ENCODE results near the gene CELF1. TPM values are rescaled to one million over a fixed set of nuclear protein-coding genes. Genes with fewer than 3 reads are reported as not detected.

The CELF1 gene
- total RNA-seq, 1 experiment from 2014 or later: 157 TPM

DNA sequence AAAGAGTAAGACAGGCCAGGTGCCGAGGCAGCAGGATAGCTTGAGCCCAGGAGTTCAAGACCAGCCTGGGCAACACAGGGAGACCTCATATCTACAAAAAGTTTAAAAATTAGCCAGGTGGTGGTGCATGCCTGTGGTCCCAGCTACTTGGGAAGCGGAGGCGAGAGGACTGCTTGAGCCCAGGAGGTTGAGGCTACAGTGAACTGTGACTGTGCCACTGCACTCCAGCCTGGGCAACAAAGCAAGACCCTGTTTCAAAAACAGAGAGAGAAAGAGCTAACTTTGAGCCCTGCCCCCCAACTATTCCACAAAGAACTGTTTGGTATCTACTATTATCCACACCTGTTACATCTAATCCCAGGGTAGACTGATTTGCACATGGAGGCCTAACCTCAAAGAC lies 54.8 kb downstream of the CELF1 start:
- no peak for DNase-seq
- no TSS peak for BruUV-seq (replicated peaks)
- CTCF ChIA-PET: interaction anchor here (0.6 kb wide), 2 partner anchors 10 to 53 kb away, joined by 3 to 5 read pairs; no protein-coding TSS in a partner anchor
- Mint-ChIP-seq H3K27me3 (ENCODE audit: unreplicated experiment) (no peaks in the 10 kb centered on the region), H3K36me3 (ENCODE audit: insufficient read depth, unreplicated experiment) (peaks cover 2% of the 10 kb centered on the region), H3K27ac (ENCODE audit: unreplicated experiment) (no peak overlapping the region), H3K9me3 (ENCODE audit: low read depth, unreplicated experiment) (no peaks in the 10 kb centered on the region), H3K4me3 (ENCODE audit: low read depth, unreplicated experiment) (no peak overlapping the region), H3K4me1 (ENCODE audit: low read depth, unreplicated experiment) (no peaks in the 10 kb centered on the region)
- TF ChIP-seq, protein P1, sequence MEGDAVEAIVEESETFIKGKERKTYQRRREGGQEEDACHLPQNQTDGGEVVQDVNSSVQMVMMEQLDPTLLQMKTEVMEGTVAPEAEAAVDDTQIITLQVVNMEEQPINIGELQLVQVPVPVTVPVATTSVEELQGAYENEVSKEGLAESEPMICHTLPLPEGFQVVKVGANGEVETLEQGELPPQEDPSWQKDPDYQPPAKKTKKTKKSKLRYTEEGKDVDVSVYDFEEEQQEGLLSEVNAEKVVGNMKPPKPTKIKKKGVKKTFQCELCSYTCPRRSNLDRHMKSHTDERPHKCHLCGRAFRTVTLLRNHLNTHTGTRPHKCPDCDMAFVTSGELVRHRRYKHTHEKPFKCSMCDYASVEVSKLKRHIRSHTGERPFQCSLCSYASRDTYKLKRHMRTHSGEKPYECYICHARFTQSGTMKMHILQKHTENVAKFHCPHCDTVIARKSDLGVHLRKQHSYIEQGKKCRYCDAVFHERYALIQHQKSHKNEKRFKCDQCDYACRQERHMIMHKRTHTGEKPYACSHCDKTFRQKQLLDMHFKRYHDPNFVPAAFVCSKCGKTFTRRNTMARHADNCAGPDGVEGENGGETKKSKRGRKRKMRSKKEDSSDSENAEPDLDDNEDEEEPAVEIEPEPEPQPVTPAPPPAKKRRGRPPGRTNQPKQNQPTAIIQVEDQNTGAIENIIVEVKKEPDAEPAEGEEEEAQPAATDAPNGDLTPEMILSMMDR (IDR thresholded peaks at IDR 0.05; ENCODE audit: unreplicated experiment): no peak
- intact Hi-C loops (cut with micrococcal nuclease; ENCODE audit: unreplicated experiment): no loop called here

DNA sequence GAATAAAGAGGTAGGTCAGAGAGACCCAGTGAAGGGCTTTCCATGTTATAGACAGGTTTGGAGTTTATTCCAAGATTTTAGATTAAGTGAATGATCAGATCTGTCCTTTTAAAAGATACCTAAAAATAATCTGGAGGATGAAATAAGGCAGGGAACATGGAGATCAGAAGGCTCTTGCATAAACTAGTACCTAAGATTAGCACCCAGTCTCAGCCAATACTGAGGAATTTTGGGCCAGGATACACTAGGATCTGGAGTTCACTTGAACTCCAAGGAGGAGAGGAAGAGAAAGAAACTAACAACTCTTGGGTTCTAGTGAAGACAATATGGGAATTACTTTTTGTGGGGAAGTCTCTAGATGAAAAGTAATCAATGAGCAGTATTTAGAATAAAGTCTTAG lies 56.1 kb downstream of the CELF1 start:
- CTCF ChIA-PET: no interaction called here
- Mint-ChIP-seq H3K36me3 (ENCODE audit: insufficient read depth, unreplicated experiment) (peaks cover 6% of the 10 kb centered on the region), H3K27me3 (ENCODE audit: unreplicated experiment) (no peaks in the 10 kb centered on the region), H3K27ac (ENCODE audit: unreplicated experiment) (no peak overlapping the region), H3K4me3 (ENCODE audit: low read depth, unreplicated experiment) (no peak overlapping the region), H3K4me1 (ENCODE audit: low read depth, unreplicated experiment) (no peaks in the 10 kb centered on the region), H3K9me3 (ENCODE audit: low read depth, unreplicated experiment) (no peaks in the 10 kb centered on the region)
- intact Hi-C loops (cut with micrococcal nuclease; ENCODE audit: unreplicated experiment): no loop called here
- TF ChIP-seq, protein P1 (IDR thresholded peaks at IDR 0.05; ENCODE audit: unreplicated experiment): no peak
- DNase-seq: no peak
- BruUV-seq (replicated peaks): no TSS peak

DNA sequence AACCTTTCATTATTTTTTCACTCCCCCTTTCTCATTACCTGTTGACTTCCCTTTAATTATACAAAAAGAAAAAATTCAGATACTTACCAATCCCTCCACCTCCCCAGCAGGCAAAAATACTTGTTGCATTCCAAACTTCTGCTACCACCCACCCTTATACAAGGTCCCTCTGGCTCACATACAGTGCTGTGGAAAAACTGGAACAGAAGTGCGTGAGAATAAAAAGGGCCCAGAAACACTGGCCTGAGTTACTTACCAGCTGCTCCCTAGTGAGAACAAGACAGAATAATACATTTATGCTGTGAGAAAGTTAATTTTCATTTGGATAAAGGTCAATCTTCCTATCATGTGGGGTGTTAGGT lies 57.1 kb downstream of the CELF1 start:
- BruUV-seq (replicated peaks): no TSS peak

DNA sequence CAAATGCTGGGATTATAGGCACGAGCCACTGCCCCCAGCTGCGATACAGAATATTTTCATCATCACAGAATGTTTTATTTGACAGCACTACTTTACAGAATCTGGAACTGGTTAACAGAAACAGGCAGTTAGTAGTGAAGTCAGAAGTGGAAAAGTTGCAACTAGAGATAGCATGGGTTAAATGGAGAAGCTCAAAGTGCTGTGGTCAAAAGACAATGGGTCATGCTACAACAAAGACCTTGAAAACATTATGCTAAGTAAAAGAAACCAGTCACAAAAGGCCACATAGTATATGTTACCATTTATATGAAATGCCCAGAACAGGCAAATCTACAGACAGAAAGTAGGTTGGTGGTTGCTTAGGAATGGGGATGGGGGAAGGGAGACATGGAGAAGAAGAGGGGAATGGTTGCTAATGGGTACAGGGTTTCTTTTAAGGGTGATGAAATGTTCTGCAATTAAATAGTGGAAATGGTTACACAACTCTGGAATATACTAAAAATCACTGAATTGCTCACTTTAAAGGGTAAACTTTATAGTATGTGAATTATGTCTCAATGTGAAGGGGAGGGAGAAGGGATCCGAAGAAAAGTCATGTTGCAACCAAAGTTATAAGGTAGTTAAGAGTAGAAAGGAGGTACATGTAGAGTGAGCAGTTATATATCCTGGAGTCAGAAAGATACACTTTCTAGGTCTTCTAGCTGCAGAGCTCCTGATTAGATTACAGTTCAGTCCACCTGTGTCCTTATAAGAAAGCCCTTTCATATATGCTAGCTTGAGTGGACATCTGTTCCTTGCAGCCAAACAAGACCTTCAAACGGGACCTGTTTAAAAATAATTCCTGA lies 57.7 kb downstream of the CELF1 start:
- H3K4me3 Mint-ChIP-seq (ENCODE audit: low read depth, unreplicated experiment): no peak overlapping the region
- intact Hi-C loops (cut with micrococcal nuclease; ENCODE audit: unreplicated experiment): no loop called here
- H3K27me3 Mint-ChIP-seq (ENCODE audit: unreplicated experiment): no peaks in the 10 kb centered on the region
- H3K27ac Mint-ChIP-seq (ENCODE audit: unreplicated experiment): no peak overlapping the region
- CTCF ChIA-PET: no interaction called here
- DNase-seq: no peak
- H3K9me3 Mint-ChIP-seq (ENCODE audit: low read depth, unreplicated experiment): no peaks in the 10 kb centered on the region
- H3K36me3 Mint-ChIP-seq (ENCODE audit: insufficient read depth, unreplicated experiment): peaks cover 6% of the 10 kb centered on the region
- TF ChIP-seq, protein P1 (IDR thresholded peaks at IDR 0.05; ENCODE audit: unreplicated experiment): no peak
- no TSS peak for BruUV-seq (replicated peaks)
- no peaks in the 10 kb centered on the region for H3K4me1 Mint-ChIP-seq (ENCODE audit: low read depth, unreplicated experiment)

More for the DNA sequence above, 57.1 kb downstream of the CELF1 start:
- Mint-ChIP-seq H3K4me1 (ENCODE audit: low read depth, unreplicated experiment) (no peaks in the 10 kb centered on the region), H3K36me3 (ENCODE audit: insufficient read depth, unreplicated experiment) (peaks cover 6% of the 10 kb centered on the region), H3K27ac (ENCODE audit: unreplicated experiment) (no peak overlapping the region), H3K4me3 (ENCODE audit: low read depth, unreplicated experiment) (no peak overlapping the region), H3K9me3 (ENCODE audit: low read depth, unreplicated experiment) (no peaks in the 10 kb centered on the region), H3K27me3 (ENCODE audit: unreplicated experiment) (no peaks in the 10 kb centered on the region)
- TF ChIP-seq, protein P1 (IDR thresholded peaks at IDR 0.05; ENCODE audit: unreplicated experiment): no peak
- CTCF ChIA-PET: no interaction called here
- no peak for DNase-seq
- intact Hi-C loops (cut with micrococcal nuclease; ENCODE audit: unreplicated experiment): no loop called here

Measured in Calu3 (cell line).